ENCODE data around the gene CAMK2A.

DNA sequence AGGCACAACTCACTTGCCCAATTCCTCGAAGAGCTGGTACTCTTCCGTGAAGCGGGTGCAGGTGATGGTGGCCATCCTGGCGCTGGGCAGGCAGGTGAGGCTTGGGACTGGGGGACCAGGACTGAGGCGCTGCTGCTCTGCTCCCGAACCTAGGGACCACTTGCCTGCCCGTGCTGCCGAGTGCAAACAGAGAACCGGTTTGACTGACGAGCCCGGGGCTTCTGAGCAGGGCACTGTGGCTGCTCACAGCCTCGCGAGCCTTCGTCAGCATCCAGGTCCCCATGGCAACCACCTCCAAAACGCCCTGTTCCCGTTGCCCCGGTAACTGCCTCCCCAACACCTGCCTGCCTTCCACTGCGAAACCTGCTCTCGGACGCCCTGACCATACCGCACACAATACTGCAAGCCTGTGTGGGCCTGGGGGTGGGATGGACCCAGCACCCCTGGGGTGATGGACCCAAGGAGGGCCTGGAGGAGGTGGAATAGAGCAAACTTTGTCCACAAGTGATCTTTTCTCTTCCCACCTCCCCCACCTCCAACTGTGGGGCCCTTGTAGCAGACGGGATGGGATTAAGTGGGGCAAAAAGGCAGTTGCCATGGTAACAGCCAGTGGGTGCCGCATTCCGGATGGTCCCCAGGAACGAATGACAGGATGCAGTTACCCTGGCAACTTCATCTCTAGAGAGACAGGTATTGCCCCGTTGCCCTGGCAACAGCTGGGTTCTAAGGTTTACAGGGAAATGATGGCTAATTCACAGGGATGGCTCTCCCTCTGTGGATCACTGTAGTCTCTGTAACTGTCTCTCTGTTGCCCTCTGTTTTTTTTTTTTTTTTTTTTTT is at the start of gene CAMK2A:
- TF ChIP-seq, protein P1, sequence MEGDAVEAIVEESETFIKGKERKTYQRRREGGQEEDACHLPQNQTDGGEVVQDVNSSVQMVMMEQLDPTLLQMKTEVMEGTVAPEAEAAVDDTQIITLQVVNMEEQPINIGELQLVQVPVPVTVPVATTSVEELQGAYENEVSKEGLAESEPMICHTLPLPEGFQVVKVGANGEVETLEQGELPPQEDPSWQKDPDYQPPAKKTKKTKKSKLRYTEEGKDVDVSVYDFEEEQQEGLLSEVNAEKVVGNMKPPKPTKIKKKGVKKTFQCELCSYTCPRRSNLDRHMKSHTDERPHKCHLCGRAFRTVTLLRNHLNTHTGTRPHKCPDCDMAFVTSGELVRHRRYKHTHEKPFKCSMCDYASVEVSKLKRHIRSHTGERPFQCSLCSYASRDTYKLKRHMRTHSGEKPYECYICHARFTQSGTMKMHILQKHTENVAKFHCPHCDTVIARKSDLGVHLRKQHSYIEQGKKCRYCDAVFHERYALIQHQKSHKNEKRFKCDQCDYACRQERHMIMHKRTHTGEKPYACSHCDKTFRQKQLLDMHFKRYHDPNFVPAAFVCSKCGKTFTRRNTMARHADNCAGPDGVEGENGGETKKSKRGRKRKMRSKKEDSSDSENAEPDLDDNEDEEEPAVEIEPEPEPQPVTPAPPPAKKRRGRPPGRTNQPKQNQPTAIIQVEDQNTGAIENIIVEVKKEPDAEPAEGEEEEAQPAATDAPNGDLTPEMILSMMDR (IDR thresholded peaks at IDR 0.05), result no peak
- no peak for TF ChIP-seq POLR2A (IDR thresholded peaks at IDR 0.05)
